DND-41 (cell line): Measurements from ENCODE around the gene ABHD15.

Source experiments
- ATAC-seq: fragments of 200-7000 bp; cut with Tn5 transposase; 3 replicates; pipeline ENCODE4 v1.9.1; 2021; ENCODE audit warnings: low read depth; ENCODE audit not compliant: insufficient read depth
- DNase-seq: peaks from one replicate; pipeline ENCODE4 v3.0.0-alpha.2; 2020
- H2AFZ ChIP-seq: 2 replicates; pipeline ENCODE4 v1.6.0; 2012; ENCODE audit warnings: low read depth, low read length
- H3K27ac ChIP-seq: 2 replicates; pipeline ENCODE4 v1.5.1; 2012; ENCODE audit warnings: low read length, inconsistent platforms
- H3K27me3 ChIP-seq: fragments of 200-600 bp; sonication (generic); 2 replicates; pipeline ENCODE4 v1.6.0; 2012; ENCODE audit warnings: low read length, mild to moderate bottlenecking, inconsistent platforms; ENCODE audit not compliant: insufficient read depth, poor library complexity
- H3K36me3 ChIP-seq: 2 replicates; pipeline ENCODE4 v1.5.1; 2012; ENCODE audit warnings: low read length, inconsistent platforms; ENCODE audit not compliant: insufficient read depth
- H3K4me1 ChIP-seq: 2 replicates; pipeline ENCODE4 v1.5.1; 2012; ENCODE audit warnings: mild to moderate bottlenecking, low read length; ENCODE audit not compliant: insufficient read depth
- H3K4me2 ChIP-seq: 2 replicates; pipeline ENCODE4 v1.6.0; 2012; ENCODE audit warnings: mild to moderate bottlenecking, moderate library complexity, low read length, inconsistent platforms; ENCODE audit not compliant: insufficient read depth
- H3K4me3 ChIP-seq, 2 experiments: fragments of 200-600 bp in 1 of 2; shearing (Covaris generic) in 1 of 2; 2 replicates each; pipeline ENCODE4 v1.5.1; 2012 to 2016; ENCODE audit warnings: inconsistent platforms in 2 of 2, low read length in 2 of 2, mild to moderate bottlenecking in 2 of 2, low read depth in 1 of 2, moderate library complexity in 1 of 2
- H3K79me2 ChIP-seq: 2 replicates; pipeline ENCODE4 v1.6.0; 2012; ENCODE audit warnings: low read length, inconsistent platforms; ENCODE audit not compliant: insufficient read depth
- H3K9ac ChIP-seq: 2 replicates; pipeline ENCODE4 v1.6.0; 2012; ENCODE audit warnings: low read depth, mild to moderate bottlenecking, inconsistent platforms, low read length, moderate library complexity
- H3K9me3 ChIP-seq: 2 replicates; pipeline ENCODE4 v1.5.1; 2012; ENCODE audit warnings: low read length, moderate library complexity, mild to moderate bottlenecking, inconsistent platforms; ENCODE audit not compliant: insufficient read depth, severe bottlenecking
- H4K20me1 ChIP-seq: 2 replicates; pipeline ENCODE4 v1.6.0; 2012; ENCODE audit warnings: low read length; ENCODE audit not compliant: insufficient read depth
- EZH2 ChIP-seq: IDR thresholded peaks from 3 replicates; pipeline ENCODE4 v1.6.1; 2012; ENCODE audit warnings: borderline replicate concordance, low read depth, mild to moderate bottlenecking, moderate library complexity, low read length, inconsistent platforms; ENCODE audit not compliant: severe bottlenecking
- TF ChIP-seq, protein P1 (sequence below): IDR thresholded peaks from 2 replicates; pipeline ENCODE4 v1.5.1; 2012; ENCODE audit warnings: borderline replicate concordance, low read length, moderate library complexity, mild to moderate bottlenecking; ENCODE audit not compliant: poor library complexity, severe bottlenecking; ENCODE audit errors: extremely low read depth

ABHD15 gene

DNA sequence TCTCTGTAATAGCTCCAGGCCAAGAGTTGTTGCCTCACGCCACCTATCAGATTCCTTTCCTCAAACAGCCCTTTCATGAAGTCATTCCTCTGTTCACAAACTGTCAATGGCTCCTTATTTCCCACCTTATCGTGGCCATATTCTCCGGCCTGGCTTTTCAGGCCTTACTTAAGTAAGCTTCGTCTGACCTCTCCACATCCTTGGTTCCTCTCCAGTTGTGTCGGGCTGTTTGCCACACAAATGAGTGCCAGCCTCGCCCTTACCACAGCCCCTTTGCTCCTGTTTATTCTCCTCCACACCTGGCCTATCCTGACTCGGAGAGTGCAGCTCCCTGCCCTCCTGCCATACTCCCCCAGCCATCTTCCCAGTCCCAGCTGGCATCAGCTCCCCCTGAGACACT lies 3.7 kb upstream of the ABHD15 start:
- peak; percentile 1 for DNase-seq
- TF ChIP-seq EZH2 = no peak
- TF ChIP-seq, protein P1, sequence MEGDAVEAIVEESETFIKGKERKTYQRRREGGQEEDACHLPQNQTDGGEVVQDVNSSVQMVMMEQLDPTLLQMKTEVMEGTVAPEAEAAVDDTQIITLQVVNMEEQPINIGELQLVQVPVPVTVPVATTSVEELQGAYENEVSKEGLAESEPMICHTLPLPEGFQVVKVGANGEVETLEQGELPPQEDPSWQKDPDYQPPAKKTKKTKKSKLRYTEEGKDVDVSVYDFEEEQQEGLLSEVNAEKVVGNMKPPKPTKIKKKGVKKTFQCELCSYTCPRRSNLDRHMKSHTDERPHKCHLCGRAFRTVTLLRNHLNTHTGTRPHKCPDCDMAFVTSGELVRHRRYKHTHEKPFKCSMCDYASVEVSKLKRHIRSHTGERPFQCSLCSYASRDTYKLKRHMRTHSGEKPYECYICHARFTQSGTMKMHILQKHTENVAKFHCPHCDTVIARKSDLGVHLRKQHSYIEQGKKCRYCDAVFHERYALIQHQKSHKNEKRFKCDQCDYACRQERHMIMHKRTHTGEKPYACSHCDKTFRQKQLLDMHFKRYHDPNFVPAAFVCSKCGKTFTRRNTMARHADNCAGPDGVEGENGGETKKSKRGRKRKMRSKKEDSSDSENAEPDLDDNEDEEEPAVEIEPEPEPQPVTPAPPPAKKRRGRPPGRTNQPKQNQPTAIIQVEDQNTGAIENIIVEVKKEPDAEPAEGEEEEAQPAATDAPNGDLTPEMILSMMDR = no peak
- Histone ChIP-seq H2AFZ (no peak overlapping the region), H3K9ac (no peak overlapping the region), H3K4me3 (no peak overlapping the region), H3K4me2 (peak overlapping the region; percentile 24; the same call in 1 of the 2 replicates), H3K9me3 (no peaks in the 10 kb centered on the region), H4K20me1 (peaks cover 44% of the 10 kb centered on the region; the same call in 1 of the 2 replicates), H3K36me3 (peaks cover 38% of the 10 kb centered on the region), H3K27me3 (peaks cover 9% of the 10 kb centered on the region), H3K79me2 (peaks cover 35% of the 10 kb centered on the region), H3K4me1 (peaks cover 41% of the 10 kb centered on the region), H3K27ac (no peak overlapping the region)
- ATAC-seq = no peak

DNA sequence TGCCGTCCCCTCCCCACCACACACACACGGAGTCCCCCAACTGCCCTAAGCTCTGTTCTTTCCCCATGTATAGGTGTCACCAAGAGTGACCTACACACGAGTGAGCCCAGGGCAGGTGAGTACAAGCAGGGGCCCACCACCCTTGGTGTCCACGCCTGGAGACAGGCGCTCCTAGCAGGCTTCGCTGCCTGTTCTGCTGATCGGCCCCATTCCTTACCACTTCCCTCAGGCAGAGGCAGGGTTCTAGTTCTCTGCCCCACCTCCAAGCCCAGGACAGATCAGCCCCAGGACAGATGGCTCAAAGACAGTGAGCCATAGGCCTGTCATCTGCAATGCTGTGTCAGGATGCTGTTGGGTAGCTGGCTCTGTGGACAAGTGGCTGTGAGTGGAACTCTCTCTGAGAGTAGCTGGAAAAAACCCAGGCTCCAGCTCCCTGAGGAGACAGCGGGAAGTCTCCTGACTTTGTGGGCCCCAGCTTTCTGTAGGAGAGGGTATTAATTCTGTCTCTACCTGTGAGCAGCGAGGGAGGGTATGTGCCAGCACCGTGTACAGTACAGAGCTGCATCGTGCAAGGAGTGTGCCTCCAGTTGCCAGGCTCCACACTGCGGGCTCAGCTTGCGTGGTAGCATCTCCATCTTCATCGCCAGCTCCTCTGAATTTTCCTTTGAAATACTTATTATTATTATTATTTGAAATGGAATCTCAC lies 2.6 kb upstream of the ABHD15 start:
- peak overlapping the region; percentile 67 to 84 for H3K4me3 ChIP-seq
- no peak for TF ChIP-seq EZH2
- TF ChIP-seq, protein P1 = peak; percentile 5
- H3K4me1 ChIP-seq = peaks cover 50% of the 10 kb centered on the region
- no peak for DNase-seq
- ATAC-seq = no peak
- no peaks in the 10 kb centered on the region for H3K9me3 ChIP-seq
- H3K27me3 ChIP-seq = peaks cover 9% of the 10 kb centered on the region
- peak overlapping the region; percentile 92 for H3K9ac ChIP-seq
- H3K79me2 ChIP-seq = peaks cover 38% of the 10 kb centered on the region
- peaks cover 27% of the 10 kb centered on the region for H3K36me3 ChIP-seq
- H4K20me1 ChIP-seq = peaks cover 35% of the 10 kb centered on the region
- H3K4me2 ChIP-seq = peak overlapping the region; percentile 96
- H3K27ac ChIP-seq = peak overlapping the region; percentile 90
- H2AFZ ChIP-seq = peak overlapping the region; percentile 92

DNA sequence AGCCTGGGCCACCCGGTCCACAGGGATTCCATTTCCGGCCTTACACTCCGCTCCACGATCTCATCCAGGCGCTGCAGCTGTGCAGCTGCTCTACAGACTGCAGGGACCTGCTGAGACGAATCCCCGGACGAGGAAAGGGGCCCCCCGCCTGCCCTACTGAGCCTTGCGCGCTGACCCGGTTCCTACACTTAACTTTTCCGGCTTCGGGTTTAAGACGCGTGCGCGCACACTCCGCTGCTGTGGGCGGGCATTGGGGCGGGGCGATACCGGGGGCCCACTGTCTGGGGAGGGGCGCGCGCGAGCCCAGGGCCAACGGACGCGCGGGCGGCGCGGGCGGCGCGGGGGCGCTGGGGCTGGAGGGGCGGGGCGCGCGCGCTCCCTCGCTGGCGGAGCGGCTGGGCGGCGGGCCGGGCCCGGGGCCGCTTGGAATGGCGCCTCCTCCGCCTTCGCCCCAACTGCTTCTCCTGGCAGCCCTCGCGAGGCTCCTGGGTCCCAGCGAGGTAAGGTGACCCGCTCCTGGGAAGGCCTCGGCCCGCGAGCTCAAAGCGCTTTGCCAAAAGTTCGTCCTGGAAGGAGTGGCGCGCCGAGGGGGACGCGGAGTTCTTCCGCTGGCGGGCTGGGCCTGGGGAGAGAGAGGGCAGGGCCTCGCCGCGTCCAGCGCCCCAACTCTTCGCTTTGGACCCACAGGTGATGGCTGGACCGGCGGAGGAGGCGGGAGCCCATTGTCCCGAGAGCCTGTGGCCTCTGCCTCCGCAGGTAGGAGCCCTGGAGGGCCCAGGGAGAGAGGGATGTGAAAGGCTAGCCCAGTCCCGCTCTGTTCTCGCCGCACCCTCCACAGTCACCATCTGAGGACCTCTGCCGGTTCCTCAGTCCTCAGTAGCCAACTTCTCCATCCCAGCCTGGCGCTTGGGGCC lies 1.8 kb upstream of the ABHD15 start, which contains the start of gene TP53I13:
Gene TP53I13 (plus strand): TSS at position 371 of the 914 bp plus-strand sequence. CDS start 58 bp downstream, at position 429.
- peak within 1 kb of the TSS; percentile 67 to 84 for H3K4me3 ChIP-seq
- ATAC-seq (peak; percentile 69), DNase-seq (peak; percentile 95)
- TF ChIP-seq, protein P1 = no peak
- TF ChIP-seq EZH2 = no peak
- peak within 1 kb of the TSS; percentile 92 for H2AFZ ChIP-seq
- H3K4me1 ChIP-seq = peaks cover 54% of the 10 kb centered on the region
- H3K27me3 ChIP-seq = peaks cover 9% of the 10 kb centered on the region
- peaks cover 38% of the 10 kb centered on the region for H3K79me2 ChIP-seq
- H3K27ac ChIP-seq = peak within 1 kb of the TSS; percentile 95
- H3K9ac ChIP-seq = peak within 1 kb of the TSS; percentile 92
- H4K20me1 ChIP-seq = peaks cover 29% of the 10 kb centered on the region
- H3K36me3 ChIP-seq = peaks cover 19% of the 10 kb centered on the region
- no peaks in the 10 kb centered on the region for H3K9me3 ChIP-seq
- peak within 1 kb of the TSS; percentile 96 for H3K4me2 ChIP-seq
